SKM-1 treated with dmso at 0.1 percent for 144 hours (cell line): Measurements from ENCODE around the gene EEF1A2.

Experiments
- DNase-seq: peaks from one replicate; lab custom pipeline; 2025; ENCODE audit not compliant: unreplicated experiment; lab: John Stamatoyannopoulos, UW

Gene EEF1A2

DNA sequence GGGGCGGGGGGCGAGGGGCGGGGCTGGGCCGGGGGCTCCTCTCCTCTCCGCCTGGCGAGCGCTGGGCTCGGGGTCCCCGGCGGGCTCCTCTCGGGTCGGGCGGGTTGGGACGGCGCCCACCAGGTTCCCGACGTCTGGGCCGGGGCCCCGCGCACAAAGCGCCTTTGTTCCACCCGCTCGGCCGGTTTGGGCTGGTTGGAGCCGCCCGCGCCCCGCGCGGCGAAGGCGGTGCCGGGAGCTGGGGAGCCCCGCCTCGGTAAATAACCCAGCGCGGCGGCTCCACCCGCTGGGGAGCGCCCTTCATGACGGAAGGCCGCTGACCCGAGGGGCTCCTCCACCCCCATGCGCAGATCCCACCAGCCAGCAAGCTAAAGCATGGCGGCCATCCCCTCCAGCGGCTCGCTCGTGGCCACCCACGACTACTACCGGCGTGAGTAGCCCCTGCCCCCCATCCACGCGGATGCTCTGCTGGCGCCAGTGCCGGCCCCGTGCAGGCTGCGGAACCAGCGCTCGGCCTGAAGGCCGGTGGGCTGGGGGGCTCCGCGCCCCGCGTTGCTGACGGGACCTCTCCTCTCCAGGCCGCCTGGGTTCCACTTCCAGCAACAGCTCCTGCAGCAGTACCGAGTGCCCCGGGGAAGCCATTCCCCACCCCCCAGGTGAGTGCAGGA, 22.2 kb upstream of the EEF1A2 start:
- no peak for DNase-seq

DNA sequence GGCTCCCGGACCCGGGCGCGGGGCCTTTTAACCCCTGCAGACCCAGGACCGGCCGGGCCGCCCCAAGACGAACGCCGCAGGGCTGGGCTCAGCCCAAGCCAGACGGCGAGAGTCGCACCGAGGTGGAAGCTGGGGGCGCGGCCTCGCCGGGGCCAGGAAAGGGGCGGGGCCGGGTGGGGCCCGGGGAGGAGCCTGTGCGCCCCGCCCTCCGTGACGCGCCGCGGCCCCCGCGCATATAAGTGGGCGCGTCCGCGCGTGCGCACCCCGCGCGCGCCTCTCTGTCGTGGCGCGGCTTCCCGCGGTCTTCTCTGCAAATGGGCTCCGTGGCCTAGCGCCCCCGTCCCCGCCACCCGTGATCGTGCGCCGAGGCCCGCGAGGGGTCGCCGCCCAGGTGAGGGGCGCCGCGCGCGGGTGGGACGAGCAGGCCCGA, 21.6 kb upstream of the EEF1A2 start, which contains the start of gene PPDPF:
Gene PPDPF (plus strand): TSS at position 262 of the 430 bp plus-strand sequence. CDS start 544 bp downstream, outside the sequence.
- DNase-seq, result peak; percentile 60

DNA sequence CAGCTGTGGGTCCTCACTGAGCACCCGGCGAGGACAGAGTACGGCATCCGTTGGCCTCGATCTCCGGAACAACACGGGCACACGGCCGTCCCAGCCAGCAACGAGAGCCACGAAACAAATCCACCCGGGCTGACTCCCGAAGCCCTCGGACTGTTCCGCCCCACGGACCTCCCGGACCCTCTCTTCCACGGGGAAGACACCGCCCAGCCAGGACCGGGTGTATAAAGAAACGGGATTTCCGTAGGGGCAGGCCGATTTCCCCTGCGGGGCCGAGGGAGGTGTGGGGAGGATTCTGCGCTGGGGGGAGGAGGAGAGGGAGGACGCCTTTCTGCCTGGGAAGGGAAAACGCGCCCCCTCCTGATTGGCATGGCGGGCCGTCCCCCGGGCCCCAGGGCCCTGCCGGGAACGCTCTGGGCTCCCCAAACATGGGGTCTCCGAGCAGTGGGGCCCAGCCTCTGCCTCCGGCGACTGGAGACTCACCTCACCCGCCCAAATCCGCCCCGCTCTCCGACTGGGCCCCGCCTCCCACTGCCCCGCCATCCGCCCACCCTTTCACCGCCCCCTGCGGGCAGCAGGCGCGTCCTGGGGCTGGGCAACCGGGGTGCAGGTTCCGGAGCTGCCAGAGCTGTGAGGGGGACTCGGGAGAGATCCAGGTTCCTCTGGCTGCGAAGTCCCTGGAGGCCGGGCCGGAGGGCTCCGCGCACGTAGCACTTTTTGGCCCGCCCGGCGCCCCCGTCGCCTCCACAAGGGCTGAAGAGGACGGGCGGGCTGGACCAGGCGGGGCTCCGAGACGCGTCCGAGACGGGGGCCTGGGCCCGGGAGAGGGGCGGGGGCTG, 21.0 kb upstream of the EEF1A2 start:
- peak; percentile 56 for DNase-seq

DNA sequence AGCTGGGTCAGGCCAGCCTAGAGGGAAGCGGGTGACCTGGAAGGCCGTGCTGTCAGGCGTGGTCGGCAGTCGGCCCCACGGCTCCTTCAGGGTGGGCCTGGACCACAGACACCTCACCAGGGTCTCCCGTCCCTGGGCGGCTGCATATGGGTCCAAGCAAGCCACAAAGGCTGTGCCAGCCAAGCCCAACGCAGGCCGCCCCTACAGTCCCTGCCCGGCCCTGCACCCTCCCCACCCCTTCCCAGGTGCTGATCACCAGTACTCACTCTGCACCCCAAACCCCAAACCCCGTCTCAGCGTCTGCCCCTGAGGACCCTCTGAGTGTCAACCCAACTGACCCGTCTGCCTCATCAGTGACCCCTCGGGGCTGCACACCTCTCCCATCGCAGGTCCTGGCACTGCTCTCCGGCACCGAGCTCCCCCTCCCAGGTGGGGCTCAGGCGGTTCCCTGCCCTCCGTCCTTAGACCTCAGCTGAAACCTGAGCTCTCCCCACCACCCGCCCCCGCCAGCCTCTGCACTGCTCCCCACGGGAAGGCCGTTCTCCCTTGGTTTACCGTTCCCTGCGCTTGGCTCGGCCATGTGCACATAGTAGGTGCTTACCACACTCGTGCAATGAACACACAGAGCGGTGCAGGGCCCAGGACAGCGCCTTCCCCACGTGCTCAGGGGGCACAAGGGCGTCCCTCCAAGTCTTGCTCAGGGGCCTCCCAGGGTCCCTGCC, 20.2 kb upstream of the EEF1A2 start:
- DNase-seq, result no peak

DNA sequence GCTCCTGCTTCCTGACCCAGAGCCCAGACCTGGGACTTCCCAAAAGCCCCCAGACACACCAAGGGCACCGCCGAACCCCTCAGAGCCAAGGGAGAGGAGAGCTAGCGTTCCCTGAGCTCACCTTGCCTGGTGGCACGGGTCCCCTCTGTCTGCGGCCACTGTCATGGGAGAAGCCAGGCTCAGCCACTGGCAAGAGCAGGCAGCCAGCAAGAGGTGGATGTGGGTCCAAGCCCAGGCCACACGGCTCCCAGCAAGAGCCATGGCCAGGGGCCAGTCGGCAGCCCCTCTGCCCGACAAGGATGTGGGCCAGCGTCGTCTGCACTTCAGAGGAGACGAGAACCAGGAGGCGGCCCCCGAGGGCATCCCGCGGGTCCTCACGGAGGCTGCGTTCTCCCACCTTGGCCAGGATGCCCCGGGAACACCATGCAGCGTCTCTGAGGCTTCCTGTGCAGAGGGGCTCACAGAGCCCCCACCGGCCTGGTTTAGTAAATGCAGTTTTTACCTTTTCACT, 19.5 kb upstream of the EEF1A2 start:
- DNase-seq, result no peak

DNA sequence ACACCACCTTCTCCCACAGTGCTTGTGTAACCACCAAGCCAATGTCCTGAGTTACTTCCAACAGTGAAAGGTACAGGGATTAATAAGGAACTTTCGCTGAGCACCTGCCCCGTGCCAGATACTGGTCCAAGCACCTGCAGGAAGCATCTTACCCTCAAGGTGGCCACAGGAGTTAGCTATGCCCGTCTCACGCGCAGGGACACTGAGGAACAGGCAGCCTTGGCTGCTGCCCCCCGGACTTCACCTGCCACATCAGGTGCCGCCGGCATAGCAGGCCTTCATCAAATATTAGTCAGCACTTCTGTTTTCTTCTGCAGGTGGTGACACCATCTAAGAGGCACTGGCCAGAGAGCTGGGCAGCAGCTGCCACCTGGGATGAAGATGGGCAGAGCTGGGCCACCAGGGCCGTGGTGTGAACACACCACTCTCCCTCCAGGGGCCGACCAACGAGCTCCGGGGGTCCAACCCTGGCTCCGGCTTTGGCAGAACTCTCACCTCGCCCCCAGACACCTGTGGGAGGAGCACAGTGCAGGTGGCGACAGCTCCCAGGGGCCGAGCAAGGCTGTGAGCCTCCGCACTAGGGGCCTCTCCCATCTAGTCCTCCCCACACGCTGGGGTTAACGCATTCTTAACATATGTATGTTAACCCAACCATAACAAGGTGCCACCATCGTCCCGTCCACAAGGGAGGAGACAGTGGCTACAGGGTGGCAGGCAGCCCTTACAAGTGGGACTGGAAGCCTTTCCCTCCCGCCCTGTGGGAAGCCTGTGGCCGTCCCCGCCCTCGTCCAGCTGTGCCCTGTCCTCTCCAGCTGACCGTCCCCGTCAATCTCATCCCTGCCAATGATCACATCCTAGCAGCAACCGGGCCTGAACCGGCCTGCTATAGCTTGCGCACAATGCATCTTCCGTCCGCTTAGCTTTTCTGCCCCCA, 18.8 kb upstream of the EEF1A2 start:
- DNase-seq, result no peak

DNA sequence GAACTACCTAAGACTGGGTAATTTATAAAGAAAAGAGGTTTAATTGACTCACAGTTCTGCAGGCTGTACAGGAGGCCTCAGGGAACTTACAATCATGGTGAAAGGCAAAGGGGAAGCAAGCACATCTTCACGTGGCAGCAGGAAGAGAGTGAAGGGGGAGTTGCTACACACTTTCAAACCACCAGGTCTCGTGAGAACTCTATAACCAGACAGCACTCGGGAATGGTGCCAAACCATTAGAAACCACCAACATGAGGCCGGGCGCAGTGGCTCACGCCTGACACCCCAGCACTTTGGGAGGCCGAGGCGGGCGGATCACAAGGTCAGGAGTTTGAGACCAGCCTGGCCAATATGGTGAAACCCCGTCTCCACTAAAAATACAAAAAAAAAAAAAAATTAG, 15.6 kb upstream of the EEF1A2 start:
- peak; percentile 34 for DNase-seq

DNA sequence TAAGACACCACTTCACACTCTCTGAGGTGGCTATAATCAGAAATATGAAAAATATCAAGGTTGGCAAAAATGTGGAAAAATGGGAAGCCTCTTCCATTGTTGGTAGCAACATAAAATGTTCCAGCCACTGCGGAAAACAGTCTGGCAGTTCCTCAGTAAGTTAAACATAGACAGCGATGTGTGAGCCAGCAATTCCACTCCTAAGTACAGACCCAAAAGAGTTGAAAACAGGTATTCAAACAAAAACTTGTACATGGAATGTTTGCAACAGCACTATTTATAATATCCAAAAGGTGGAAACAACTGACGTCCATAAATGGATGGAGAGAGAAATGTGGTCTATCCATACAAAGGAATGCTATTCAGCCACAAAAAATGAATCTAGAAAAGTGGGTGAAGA, 14.3 kb upstream of the EEF1A2 start:
- DNase-seq, result no peak

DNA sequence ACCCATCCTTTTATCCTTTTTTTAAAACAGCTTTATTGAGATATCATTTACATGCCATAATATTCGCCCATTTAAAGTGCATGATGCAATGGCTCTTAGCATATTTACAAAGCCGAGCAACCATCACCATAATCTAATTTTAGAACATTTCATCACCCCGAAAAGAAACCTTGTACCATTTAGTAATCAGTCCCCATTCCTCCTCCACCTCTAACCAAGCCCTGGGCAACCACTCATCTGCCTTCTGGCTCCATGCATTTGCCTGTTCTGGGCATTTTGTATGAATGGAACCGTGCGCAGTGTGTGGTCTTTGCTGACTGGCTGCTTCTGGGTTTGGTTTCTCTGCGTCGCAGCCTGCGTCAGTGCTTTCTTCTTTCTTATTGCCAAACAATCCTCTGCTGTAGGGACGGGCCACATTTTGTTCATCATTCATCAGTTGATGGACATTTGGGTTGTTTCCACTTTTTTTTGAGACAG, 10.2 kb upstream of the EEF1A2 start:
- DNase-seq, result no peak

DNA sequence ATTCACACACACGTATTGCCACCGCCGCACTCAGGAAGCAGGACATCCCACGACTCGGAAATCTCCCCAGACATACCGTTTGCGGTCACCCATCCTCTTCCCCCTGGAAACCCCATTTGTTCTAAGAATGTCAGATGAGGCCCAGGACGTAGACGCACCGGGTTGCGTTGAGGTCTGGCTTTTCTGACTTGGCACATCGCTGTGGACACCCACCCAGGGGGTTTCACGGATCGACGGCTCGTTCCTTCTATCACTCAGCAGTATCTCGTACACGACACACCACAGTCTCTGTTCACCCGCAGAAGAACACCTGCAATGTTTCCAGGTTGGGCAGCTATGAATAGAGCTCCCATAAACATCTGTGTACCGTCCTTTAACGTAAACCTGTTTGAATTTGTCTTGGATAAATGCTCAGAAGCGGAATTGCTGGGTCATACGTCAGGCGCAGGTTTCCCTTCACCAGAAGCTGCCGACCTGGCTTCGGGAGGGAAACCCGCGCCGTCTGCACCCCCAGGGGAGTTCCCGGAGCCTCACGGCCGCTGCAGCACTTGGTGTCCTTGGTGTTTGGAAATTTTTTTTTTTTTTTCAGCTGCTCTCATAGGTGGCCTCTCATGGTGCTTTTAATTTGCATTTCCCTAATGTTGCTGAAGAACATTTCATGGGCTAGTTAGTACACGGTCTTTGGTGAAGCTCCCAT, 9.3 kb upstream of the EEF1A2 start:
- no peak for DNase-seq

DNA sequence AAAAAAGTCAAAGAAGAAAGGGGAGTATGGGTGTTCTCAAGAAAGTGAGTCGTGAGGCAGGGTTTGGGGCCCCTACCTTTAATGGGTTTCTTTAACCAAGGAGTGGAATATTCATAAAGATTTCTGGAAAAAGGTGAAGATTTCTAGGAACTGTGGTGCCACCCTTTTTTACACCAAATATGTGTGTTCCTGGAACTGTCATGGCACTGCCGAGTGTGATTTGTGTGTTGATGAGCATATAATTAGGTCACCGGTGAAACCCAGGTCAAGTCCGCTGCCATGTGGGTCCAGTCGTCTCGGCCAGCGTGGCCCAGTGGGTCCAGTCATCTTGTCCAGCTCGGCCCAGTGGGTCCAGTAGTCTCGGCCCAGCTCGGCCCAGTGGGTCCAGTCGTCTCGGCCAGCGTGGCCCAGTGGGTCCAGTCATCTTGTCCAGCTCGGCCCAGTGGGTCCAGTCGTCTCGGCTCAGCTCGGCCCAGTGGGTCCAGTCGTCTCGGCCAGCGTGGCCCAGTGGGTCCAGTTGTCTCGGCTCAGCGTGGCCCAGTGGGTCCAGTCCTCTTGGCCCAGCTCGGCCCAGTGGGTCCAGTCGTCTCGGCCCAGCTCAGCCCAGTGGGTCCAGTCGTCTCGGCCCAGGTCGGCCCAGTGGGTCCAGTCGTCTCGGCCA, 8.3 kb upstream of the EEF1A2 start:
- DNase-seq, result no peak

DNA sequence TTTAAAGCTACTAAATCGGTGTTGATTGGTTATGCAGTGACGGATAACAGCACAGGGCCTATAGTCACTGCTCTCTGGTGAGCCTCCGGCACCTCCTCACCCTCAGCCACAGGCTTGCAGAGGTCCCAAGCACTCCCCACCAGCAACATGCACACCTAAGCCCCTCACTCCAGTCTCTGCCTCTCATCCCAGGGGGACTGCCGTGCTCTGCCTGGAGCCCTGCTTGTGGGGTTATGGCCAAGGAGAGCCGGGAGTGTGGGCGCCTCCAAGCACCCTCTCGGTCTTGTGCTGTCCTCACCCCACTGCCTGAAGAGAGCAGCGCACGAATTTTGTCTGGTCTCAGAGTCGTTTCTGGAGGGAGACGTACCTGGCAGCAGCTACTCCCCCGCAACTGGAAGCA, 6.8 kb upstream of the EEF1A2 start:
- no peak for DNase-seq

DNA sequence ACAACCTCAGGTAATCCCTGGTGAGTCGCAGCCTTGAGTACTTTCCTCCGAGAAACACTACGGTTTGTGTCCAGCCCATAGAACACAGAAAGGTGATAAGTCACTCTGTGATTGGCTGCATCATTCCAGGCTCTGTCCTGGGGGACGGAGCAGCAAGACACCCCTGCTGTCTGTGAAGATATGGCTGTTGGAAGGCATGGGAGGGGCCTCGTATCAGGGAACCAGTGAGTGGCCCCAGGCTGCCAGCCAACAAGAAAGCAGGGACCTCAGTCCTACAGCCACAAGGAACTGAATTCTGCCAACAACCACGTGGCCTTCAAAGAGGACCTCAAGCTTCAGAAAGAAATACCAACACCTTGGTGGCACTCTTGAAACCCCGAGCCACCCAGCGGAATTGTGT, 6.4 kb upstream of the EEF1A2 start:
- no peak for DNase-seq

DNA sequence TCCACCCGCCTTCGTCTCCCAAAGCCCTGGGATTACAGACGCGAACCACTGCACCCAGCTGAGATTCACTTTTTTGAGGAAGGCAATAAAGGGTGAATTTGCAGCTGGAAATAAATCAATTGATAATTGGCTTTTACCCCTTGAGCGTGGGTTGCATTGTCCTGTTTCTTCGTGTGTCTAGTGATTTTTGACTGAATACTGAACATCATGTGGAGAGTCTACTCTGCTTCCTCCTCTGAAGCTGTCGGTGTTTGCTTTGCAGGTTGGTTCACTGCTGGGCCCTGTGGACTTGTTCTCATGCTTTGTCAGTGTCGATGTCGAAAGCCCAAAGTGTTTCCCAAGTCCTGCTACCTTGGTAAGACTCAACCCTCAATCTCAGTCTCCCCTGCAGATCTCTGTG, 5.8 kb upstream of the EEF1A2 start:
- DNase-seq, result no peak

DNA sequence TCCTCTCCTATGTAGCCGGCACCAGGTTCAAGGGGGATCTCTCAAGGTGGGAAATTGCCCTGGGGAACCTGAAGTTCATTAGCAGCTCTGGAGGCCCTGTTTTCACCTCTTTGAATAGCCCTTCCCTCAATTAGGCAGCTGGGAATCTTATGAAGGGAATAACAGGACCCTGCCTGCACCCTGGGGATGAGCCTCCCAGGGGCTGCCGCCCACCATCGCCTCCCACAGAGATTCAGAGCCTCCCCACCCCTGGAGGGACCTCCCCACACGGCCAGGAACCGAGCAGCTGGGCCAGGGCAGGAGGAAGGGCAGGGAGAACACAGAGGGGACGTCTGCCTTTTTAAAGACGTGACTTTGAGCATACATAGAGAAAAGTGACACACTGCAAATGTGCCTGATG, 4.6 kb upstream of the EEF1A2 start:
- no peak for DNase-seq

DNA sequence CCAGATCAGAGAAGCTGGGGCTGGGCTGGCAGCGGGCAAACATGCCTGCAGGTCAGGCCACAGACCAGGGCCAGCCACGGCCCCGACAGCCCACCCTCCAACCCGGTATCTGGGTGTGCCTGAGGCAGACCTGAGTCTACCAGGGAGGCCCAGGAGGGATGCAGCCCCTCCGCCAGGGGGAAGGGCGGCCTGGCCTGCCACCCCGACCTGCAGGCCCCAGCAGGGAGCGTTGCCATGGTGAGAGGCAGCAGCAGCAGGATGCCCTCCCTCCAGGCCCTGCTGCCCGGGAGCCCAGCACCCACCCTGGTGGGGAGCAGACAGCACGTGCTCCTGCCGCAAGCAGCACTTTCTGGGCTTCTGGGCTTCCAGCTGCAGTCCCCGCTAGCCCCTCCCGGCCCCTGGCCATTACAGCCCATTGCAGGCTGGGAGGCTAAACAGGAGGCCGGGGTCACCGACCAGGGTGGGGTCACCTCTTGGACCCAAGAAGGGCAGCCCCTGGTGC, 3.8 kb upstream of the EEF1A2 start:
- DNase-seq, result no peak

DNA sequence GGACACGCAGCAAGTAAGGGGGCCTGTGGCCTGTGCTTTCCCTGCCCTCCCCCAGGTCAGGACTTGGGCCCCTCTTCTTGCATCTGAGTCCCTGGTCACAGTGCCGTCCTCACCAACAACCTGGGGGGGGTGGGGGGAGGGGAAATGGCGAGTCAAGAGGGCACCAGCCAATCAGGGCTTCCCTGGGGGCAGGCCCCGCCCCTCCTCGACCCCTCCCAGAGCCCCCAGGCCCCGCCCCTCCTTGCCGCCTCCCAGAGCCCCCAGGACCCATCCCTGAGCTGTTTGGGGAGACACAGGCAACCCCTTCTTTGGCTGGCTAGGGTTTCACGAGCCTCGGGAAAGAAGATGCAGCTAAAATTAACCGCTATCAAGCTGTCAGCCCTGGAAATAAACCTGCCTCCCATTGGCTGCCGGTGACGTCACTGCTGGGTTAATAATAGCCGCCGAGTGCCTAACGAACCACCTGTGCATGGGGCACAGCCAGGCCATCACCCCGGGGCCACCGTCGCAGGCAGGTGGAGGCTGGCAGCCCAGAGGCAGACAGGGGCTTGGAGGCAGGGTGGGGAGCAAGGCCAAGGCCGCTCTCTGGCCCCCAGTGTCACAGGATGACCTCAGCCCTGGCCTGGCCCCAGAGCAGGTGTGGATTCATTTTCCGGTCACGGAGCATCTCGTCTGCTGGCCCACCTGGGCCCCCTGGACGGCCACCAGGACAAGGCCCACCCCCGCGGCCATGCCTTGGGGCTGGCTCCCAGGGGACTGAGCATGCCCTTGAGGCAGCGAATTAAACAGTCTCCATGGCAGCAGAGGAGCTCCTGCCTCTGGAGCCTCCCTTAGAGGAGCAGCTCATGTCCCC, 3.2 kb upstream of the EEF1A2 start:
- no peak for DNase-seq
